GM19193 (cell line): ENCODE results near the gene SH3RF2.

ENCODE experiments used
- POLR2A ChIP-seq: IDR thresholded peaks from 4 replicates; pipeline ENCODE4 v1.6.1; 2011; ENCODE audit not compliant: insufficient read depth, insufficient read length; ENCODE audit errors: extremely low read depth

SH3RF2 gene

DNA sequence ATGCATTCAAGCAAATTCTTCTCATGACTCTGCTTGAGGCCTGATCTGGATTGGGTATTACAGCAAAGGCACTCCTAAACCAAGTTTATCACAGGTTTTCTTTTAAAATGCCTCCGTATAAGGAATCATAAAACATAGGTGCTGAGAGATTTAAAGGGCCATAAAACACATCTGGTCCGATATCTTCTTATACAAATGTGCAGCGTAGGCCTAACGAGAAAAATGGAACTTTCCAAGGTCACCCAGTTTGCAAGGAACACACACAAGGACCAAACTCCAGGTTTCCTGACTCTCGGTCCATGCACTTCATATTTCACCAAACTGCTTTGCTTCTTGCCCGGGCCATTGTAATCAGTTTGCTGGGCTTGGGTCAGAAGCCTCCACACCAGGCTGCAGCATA, 22.1 kb downstream of the SH3RF2 start:
- no peak for TF ChIP-seq POLR2A

DNA sequence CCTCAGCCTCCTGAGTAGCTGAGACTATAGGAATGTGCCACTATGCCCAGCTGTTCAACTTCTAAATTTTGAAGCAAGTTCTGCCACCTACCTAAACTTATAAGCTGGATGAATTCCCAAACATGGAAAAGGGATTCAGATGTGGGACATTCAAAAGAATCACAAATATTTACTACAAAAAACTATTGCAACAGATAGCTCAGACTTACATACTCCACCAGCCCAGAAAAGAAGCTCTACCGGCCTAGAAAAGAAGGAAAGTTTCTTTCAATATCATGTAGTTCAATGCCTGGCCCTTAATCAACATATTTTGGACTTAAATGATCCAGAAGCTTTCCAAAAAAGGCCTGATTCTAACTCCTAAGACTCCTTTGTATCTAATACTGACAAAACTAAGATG, 23.8 kb downstream of the SH3RF2 start:
- TF ChIP-seq POLR2A = no peak

DNA sequence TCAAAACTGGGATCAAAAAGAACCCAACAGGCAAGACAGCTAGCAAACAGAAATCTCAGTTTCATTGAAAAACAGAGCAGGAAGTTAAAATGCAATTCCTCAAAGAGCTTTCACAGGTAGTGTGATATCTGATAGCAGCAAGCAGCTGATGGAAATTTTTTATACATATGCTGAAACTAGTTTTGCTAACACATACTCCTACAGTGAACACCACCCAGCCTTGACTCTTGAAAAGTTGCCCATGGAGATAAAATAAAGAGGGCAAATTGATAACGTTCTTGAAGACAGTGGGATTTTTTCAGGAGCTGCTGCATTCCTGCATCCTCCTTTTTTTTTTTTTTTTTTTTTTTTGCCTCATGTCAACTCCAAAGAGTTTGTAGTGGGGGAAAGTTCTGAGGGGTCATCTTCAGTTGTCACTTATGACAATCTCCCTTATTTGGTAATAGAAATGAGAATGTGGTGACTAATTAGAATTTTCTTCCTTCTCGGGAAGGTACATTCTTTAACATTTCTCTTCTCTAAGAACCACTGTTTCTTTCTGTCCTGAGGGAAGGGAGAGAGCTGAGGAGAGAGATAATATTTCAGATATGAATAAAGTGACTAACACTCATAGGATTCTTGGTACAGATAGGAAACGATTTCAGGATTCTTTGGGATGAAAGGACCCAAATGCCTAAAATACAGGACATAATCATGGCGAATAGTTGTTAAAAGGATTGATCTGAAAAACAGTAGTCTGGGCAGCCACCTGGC, 24.6 kb downstream of the SH3RF2 start:
- TF ChIP-seq POLR2A = no peak

DNA sequence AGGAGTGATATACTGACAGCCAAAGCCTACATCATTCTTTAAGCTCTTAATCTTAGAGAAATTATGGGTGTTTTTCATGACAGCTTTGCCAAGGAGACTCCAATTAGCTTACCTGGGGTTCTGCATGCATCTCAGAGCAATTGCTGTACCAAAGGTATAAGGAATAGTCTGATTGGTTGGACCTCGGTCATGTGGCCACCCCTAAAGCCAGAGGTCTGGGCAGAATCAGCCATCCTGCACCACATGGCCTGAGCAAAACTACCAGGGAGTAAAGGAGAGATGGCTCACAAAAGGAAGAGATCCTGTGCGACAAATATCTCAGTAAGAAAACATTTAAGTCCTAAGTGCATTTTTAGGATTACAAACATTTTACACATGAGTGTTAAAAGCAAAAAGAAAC, 25.6 kb downstream of the SH3RF2 start:
- TF ChIP-seq POLR2A = no peak

DNA sequence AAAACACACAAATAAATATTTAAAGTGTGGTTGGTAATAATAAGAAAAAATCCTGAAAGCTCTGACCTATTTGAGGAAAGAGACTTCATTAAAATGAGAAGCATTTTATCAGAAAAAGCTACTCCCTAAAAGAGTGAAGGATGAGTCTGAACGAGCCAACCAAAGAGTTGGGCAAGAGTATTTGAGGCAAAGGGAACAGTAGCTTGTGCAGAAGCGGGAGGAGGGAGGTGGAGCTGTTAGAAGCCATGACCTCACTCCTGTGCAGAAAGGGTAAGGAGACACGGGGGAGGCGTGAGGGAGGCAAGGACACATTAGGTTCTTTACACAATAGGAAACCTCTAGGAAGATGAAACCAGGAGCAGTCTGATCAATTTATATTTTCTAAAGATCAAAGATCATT, 29.4 kb downstream of the SH3RF2 start:
- no peak for TF ChIP-seq POLR2A

DNA sequence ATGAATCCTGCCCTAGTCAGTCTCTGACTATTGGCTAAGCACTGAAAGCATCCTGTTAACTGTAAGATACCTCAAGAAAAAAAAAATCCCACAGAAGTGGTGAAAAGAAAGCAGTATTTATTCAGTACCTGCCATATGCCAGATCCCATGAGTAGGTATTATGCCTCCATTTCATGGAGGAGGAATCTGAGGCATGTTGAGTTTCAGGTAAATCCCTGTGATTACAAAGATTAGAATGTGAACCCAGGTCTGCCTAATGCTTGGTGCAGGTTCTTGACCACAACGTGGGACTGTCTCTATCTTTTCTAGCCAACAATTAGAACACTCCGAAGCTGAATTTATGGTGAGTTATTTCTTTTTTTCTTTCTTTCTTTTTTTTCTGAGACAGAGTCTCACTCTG, 30.9 kb downstream of the SH3RF2 start:
- TF ChIP-seq POLR2A = no peak

DNA sequence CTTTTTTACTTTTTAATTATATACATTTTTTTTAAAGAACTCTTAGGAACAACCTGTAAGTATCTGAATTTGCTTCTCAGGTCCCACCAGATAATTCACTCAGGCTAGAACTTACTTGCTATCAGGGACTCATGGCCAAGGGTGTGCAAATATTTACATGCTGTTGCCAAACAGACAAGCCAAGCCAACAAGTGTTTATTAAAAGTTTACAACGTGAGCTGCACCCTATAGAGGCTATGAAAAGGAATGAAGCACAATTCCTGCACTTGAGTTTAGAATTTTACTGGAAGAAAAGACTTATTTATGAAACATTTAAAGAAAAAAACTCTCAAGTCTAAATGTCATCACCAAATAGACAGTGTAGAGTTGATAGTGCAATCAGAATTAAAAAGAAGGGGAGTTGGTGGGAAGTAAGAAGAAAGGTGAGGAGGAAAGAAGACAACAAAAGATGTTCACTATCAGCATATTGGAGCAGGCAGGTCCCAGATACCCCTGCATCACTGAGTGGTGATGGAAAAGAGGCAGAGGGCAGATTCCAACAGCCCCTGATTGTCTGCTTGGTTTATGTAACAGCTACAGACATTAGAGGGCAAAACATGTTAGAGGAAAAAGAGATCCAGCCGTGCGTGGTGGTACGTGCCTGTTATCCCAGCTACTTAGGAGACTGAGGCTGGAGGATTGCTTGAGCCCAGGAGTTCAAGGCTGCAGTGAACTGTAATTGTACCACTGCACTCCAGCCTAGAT, 32.8 kb downstream of the SH3RF2 start:
- no peak for TF ChIP-seq POLR2A

DNA sequence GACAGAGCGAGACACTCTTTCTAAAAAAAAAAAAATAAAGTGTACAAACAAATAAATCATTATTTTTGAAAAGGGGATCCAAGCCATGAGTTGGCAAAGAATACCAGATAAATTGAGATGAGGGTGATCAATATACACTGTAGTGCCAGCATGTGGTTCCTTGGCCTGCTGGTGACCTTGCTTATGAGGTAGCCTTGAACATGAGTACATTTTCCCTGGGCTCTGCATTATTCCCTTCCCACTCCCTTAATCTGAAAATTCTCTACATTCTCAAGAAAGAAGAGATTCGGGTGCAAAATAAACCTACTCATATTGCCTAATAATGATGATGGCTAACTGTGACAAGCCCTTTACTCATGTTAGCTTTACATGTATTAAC, 33.3 kb downstream of the SH3RF2 start:
- TF ChIP-seq POLR2A = no peak

DNA sequence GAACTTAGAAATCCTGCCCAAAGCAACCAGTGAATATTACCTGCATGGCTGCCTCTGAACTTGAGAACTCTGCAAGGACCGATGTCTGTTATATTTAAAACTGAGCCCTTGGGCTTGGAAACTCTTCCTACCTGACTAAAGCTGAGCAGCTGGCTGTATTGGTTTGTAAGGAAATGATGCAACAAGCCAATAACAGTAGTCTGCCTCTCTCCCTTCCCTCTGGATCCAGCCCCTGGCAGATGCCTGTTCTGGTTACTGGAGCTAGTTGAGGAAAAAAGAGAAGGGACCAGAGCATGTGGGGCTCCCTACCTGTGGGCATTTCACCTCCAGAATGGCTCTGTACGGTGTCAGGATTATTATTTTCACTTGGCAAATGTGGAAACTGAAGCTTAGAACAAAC, 34.7 kb downstream of the SH3RF2 start:
- TF ChIP-seq POLR2A = no peak

DNA sequence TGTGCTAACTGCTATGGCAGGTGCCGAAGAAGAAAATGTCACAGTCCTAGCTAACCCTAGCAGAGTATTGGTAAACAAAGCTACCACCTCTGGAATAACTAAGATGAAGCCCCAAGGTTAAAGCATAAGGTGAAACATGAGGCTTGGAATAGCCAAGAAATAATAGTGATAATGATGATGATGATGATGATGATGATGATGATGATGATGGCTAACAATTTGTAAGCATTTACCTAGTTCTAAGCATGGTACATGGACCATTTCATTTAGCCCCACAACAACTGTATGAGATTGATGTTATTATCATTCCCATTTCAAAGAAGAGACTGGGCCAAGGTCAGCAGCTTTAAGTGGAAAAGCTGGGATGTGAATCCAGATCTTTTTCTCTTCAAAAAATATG, 35.3 kb downstream of the SH3RF2 start:
- TF ChIP-seq POLR2A = no peak

DNA sequence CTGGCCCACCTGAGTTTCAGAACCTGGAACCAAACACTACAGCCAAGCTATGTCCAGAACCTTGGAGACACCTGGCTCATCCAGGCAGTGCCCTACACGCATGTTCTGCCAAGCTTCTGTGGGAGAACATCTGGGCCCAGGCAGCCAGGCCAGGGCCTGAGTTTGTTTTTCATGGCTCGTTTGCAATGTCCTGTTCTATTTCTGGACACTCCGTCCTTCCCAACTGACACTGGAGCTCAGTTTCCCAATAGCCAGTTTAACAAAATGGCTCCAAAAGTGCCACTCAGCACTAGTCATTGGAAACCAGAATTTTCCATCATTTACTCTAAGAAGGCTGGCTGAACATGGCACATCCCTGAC, 38.6 kb downstream of the SH3RF2 start:
- no peak for TF ChIP-seq POLR2A

DNA sequence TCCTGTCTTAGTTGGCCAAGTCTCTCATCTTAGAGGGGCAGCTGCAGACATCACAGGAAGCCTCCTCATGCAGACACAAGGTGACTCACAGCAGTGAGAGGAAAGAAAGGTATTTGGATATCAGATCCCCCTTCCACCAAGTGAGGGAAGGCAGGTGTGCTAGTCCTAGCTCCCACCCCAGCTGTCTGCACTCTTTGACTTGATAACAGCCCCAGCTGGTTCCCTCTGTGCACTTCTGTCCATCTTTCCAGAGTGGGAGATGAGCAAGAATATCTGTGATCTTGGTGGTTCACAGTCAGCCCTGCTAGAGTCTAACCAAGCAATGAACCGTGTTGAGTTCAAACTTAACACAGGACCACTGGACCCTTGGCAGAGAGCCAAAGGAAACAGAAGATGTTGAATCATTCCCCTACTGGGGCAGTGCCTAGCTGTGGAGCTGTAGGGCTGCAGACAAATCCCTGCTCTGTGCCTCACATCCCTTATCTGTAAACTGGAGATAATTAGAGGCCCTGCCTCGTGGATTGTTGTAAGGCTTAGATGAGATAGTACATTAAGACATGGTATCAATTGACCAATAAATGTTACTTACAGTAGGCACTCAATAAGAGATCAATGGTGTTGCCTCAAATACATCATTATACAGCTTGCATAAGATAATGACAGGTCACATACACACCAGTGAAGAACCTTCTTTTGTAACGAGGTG, 39.1 kb downstream of the SH3RF2 start:
- no peak for TF ChIP-seq POLR2A

DNA sequence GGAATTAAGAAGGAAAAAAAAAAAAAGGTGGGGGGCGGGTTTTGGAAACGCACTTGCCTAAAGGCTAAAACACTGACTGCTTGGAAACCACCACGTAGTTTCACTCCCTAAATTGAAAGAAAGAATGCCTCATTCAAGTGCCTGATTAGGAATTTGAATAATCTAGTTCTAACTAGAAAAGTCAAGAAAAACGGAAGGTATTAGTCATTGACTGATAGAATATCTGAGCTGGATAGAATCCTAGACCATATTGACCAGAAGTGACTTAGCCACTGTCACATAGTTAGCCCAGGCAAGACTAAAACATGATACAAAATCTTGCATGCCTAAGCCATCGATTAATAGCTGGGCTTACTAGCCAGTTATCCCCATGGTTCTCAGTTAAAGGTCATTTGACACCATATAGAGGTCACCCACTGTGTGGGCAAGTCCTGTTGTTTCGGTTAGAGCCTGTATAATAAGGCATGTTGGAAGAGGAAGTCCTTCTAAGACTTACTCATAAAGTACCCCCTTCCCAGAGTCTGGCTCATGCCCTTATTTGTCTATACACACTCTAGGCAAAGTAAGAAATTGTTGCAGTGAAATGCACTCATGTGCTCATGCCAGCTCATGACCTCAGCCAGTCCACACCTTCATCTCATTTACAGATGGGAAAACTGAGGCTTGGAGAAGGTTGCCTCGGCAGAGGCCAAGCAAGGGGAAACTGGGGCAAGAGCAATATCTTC, 40.2 kb downstream of the SH3RF2 start:
- TF ChIP-seq POLR2A = no peak

DNA sequence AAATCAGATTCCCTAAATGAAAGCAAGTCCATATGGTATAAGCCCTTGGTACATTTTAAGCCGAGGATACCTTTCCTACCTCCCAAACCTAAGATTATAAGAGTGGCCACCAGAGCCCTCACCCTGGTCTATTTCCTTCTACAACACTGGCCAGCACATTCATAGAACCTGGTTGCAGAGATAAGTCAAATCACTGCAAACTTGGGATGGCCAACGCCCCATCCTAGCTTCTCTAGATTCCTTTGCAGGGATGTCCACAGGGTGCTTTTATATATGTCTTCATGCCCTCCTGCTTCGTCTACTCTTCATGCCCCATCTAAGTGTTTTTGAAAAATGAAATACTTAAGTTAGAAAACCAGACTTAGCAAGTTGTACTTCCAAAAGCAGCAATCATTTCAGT, 41.8 kb downstream of the SH3RF2 start:
- no peak for TF ChIP-seq POLR2A

DNA sequence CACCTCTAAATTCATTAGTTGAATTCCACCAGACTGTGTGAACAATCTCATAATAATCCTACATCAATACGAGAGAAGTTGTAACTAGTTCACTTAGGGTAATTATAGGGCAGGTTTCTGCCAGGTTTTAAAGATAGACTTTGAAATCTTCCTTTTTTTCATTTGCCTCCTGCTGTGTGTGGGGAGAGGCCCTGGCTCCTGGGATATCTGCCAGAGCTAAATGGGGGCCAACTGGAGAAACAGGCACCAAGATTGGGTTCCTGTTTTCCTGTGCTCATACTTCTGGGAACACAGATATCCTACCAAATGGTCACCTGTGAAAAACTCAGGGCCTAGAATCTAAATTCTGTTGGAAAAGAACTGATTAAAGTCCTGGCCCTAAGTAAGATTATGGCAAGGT, 42.3 kb downstream of the SH3RF2 start:
- no peak for TF ChIP-seq POLR2A

DNA sequence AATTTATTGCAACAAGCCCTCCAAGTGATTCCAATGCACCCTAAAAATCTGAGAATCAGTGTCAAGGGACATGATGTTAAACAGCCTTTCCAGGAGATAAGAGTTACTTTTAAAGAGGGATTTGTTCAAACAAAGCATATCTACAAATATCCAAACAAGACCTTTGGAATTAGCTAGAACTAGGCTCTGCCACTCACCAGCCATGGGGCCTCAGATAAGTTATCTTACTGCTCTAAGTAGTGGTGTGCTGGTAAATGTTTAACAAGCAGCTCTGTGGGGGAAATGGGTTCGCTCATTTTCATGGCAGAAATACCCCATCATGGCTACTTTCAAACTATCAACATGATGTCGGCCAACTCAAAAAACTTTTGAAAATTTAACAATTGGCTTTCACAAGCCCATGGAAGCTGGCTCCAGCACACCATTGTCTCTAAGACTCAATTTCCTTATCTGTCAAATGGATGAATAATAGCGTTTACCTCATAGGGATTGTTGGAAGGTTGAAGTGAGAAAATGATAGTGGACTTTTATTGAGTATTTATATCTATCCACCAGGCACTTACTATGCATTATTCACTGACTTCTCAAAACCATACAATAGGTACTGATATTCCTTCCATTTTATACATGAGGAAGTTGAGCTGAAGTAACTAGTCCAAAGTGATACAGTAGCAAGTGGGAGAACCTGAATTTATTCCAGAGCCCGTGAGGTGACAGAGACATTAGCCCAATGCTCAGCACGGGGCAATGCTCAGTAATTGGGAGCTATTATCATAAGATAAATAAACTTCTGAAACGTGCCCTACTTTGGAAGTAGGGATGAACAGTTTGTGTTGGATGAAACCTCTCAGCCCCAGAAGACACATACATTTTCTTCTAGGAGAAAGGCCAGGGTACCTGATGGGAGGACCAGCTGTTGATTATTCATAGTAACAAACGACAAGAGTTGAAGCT, 43.2 kb downstream of the SH3RF2 start:
- no peak for TF ChIP-seq POLR2A
